Measurements from ENCODE around the gene CDKN1A.

CDKN1A gene
- total RNA-seq: 258 to 720 (median 321) reads per million in 3 donors

GRCh38 chr6:36678488-36679042 lies at the start of gene CDKN1A:
TSS of gene CDKN1A (plus strand) at chr6:36678714. CDS start at chr6:36684102, 5,388 bp downstream.
- Histone ChIP-seq H3K27ac (ENCODE audit: insufficient read depth, low read length, poor library complexity, severe bottlenecking) (peak within 1 kb of the TSS; percentile 81), H3K36me3 (ENCODE audit: control insufficient read depth, insufficient read depth, low read length) (no peaks in the 10 kb centered on the region), H3K9me3 (ENCODE audit: control insufficient read depth, low read length) (no peaks in the 10 kb centered on the region), H3K4me1 (ENCODE audit: control insufficient read depth, insufficient read depth, low read length, poor library complexity, severe bottlenecking) (peaks cover 41% of the 10 kb centered on the region), H3K4me3 (ENCODE audit: insufficient read depth, low read depth, low read length, poor library complexity, severe bottlenecking) (peak within 1 kb of the TSS; percentile 95), H3K27me3 (replicated peaks; ENCODE audit: control insufficient read depth, insufficient read depth, low read length, poor library complexity, severe bottlenecking) (no peaks in the 10 kb centered on the region)
- peak; percentile 66 to 74 (median 71) for DNase-seq

- no peaks in the 10 kb centered on the region for H3K9me3 ChIP-seq (ENCODE audit: control insufficient read depth, low read length)
- DNase-seq: no peak
- no peak overlapping the region for H3K27ac ChIP-seq (ENCODE audit: insufficient read depth, low read length, poor library complexity, severe bottlenecking)
- no peaks in the 10 kb centered on the region for H3K27me3 ChIP-seq (replicated peaks; ENCODE audit: control insufficient read depth, insufficient read depth, low read length, poor library complexity, severe bottlenecking)
- no peaks in the 10 kb centered on the region for H3K4me1 ChIP-seq (ENCODE audit: control insufficient read depth, insufficient read depth, low read length, poor library complexity, severe bottlenecking)
- H3K36me3 ChIP-seq (ENCODE audit: control insufficient read depth, insufficient read depth, low read length): no peaks in the 10 kb centered on the region
- H3K4me3 ChIP-seq (ENCODE audit: insufficient read depth, low read depth, low read length, poor library complexity, severe bottlenecking): no peak overlapping the region
These were observed 48.7 kb upstream of the CDKN1A start for GRCh38 chr6:36629784-36630183.

GRCh38 chr6:36631326-36632011 lies 47.0 kb upstream of the CDKN1A start:
- Histone ChIP-seq H3K27ac (ENCODE audit: insufficient read depth, low read length, poor library complexity, severe bottlenecking) (no peak overlapping the region), H3K4me1 (ENCODE audit: control insufficient read depth, insufficient read depth, low read length, poor library complexity, severe bottlenecking) (no peaks in the 10 kb centered on the region), H3K27me3 (replicated peaks; ENCODE audit: control insufficient read depth, insufficient read depth, low read length, poor library complexity, severe bottlenecking) (no peaks in the 10 kb centered on the region), H3K9me3 (ENCODE audit: control insufficient read depth, low read length) (no peaks in the 10 kb centered on the region), H3K4me3 (ENCODE audit: insufficient read depth, low read depth, low read length, poor library complexity, severe bottlenecking) (no peak overlapping the region), H3K36me3 (ENCODE audit: control insufficient read depth, insufficient read depth, low read length) (no peaks in the 10 kb centered on the region)
- DNase-seq: no peak

- no peak overlapping the region for H3K27ac ChIP-seq (ENCODE audit: insufficient read depth, low read length, poor library complexity, severe bottlenecking)
- no peaks in the 10 kb centered on the region for H3K36me3 ChIP-seq (ENCODE audit: control insufficient read depth, insufficient read depth, low read length)
- H3K27me3 ChIP-seq (replicated peaks; ENCODE audit: control insufficient read depth, insufficient read depth, low read length, poor library complexity, severe bottlenecking): no peaks in the 10 kb centered on the region
- no peak for DNase-seq
- H3K4me1 ChIP-seq (ENCODE audit: control insufficient read depth, insufficient read depth, low read length, poor library complexity, severe bottlenecking): no peaks in the 10 kb centered on the region
- no peaks in the 10 kb centered on the region for H3K9me3 ChIP-seq (ENCODE audit: control insufficient read depth, low read length)
- H3K4me3 ChIP-seq (ENCODE audit: insufficient read depth, low read depth, low read length, poor library complexity, severe bottlenecking): no peak overlapping the region
These were observed 45.1 kb upstream of the CDKN1A start for GRCh38 chr6:36633370-36633769.

GRCh38 chr6:36633915-36634314 lies 44.6 kb upstream of the CDKN1A start:
- Histone ChIP-seq H3K27me3 (replicated peaks; ENCODE audit: control insufficient read depth, insufficient read depth, low read length, poor library complexity, severe bottlenecking) (no peaks in the 10 kb centered on the region), H3K27ac (ENCODE audit: insufficient read depth, low read length, poor library complexity, severe bottlenecking) (no peak overlapping the region), H3K4me3 (ENCODE audit: insufficient read depth, low read depth, low read length, poor library complexity, severe bottlenecking) (no peak overlapping the region), H3K4me1 (ENCODE audit: control insufficient read depth, insufficient read depth, low read length, poor library complexity, severe bottlenecking) (no peaks in the 10 kb centered on the region), H3K36me3 (ENCODE audit: control insufficient read depth, insufficient read depth, low read length) (no peaks in the 10 kb centered on the region), H3K9me3 (ENCODE audit: control insufficient read depth, low read length) (no peaks in the 10 kb centered on the region)
- no peak for DNase-seq

GRCh38 chr6:36634317-36635108 lies 44.0 kb upstream of the CDKN1A start:
- H3K36me3 ChIP-seq (ENCODE audit: control insufficient read depth, insufficient read depth, low read length): no peaks in the 10 kb centered on the region
- no peak overlapping the region for H3K4me3 ChIP-seq (ENCODE audit: insufficient read depth, low read depth, low read length, poor library complexity, severe bottlenecking)
- DNase-seq: no peak
- no peaks in the 10 kb centered on the region for H3K4me1 ChIP-seq (ENCODE audit: control insufficient read depth, insufficient read depth, low read length, poor library complexity, severe bottlenecking)
- H3K27me3 ChIP-seq (replicated peaks; ENCODE audit: control insufficient read depth, insufficient read depth, low read length, poor library complexity, severe bottlenecking): no peaks in the 10 kb centered on the region
- H3K27ac ChIP-seq (ENCODE audit: insufficient read depth, low read length, poor library complexity, severe bottlenecking): no peak overlapping the region
- H3K9me3 ChIP-seq (ENCODE audit: control insufficient read depth, low read length): no peaks in the 10 kb centered on the region

GRCh38 chr6:36636283-36636682 lies 42.2 kb upstream of the CDKN1A start:
- no peaks in the 10 kb centered on the region for H3K9me3 ChIP-seq (ENCODE audit: control insufficient read depth, low read length)
- H3K4me3 ChIP-seq (ENCODE audit: insufficient read depth, low read depth, low read length, poor library complexity, severe bottlenecking): no peak overlapping the region
- H3K4me1 ChIP-seq (ENCODE audit: control insufficient read depth, insufficient read depth, low read length, poor library complexity, severe bottlenecking): no peaks in the 10 kb centered on the region
- no peak overlapping the region for H3K27ac ChIP-seq (ENCODE audit: insufficient read depth, low read length, poor library complexity, severe bottlenecking)
- H3K36me3 ChIP-seq (ENCODE audit: control insufficient read depth, insufficient read depth, low read length): no peaks in the 10 kb centered on the region
- no peak for DNase-seq
- H3K27me3 ChIP-seq (replicated peaks; ENCODE audit: control insufficient read depth, insufficient read depth, low read length, poor library complexity, severe bottlenecking): no peaks in the 10 kb centered on the region

GRCh38 chr6:36636687-36637418 lies 41.7 kb upstream of the CDKN1A start:
- Histone ChIP-seq H3K4me3 (ENCODE audit: insufficient read depth, low read depth, low read length, poor library complexity, severe bottlenecking) (no peak overlapping the region), H3K4me1 (ENCODE audit: control insufficient read depth, insufficient read depth, low read length, poor library complexity, severe bottlenecking) (no peaks in the 10 kb centered on the region), H3K36me3 (ENCODE audit: control insufficient read depth, insufficient read depth, low read length) (no peaks in the 10 kb centered on the region), H3K27ac (ENCODE audit: insufficient read depth, low read length, poor library complexity, severe bottlenecking) (no peak overlapping the region), H3K9me3 (ENCODE audit: control insufficient read depth, low read length) (no peaks in the 10 kb centered on the region), H3K27me3 (replicated peaks; ENCODE audit: control insufficient read depth, insufficient read depth, low read length, poor library complexity, severe bottlenecking) (no peaks in the 10 kb centered on the region)
- DNase-seq: no peak

- H3K4me1 ChIP-seq (ENCODE audit: control insufficient read depth, insufficient read depth, low read length, poor library complexity, severe bottlenecking): no peaks in the 10 kb centered on the region
- H3K9me3 ChIP-seq (ENCODE audit: control insufficient read depth, low read length): no peaks in the 10 kb centered on the region
- H3K27ac ChIP-seq (ENCODE audit: insufficient read depth, low read length, poor library complexity, severe bottlenecking): no peak overlapping the region
- no peaks in the 10 kb centered on the region for H3K36me3 ChIP-seq (ENCODE audit: control insufficient read depth, insufficient read depth, low read length)
- DNase-seq: no peak
- no peaks in the 10 kb centered on the region for H3K27me3 ChIP-seq (replicated peaks; ENCODE audit: control insufficient read depth, insufficient read depth, low read length, poor library complexity, severe bottlenecking)
- no peak overlapping the region for H3K4me3 ChIP-seq (ENCODE audit: insufficient read depth, low read depth, low read length, poor library complexity, severe bottlenecking)
These were observed 39.9 kb upstream of the CDKN1A start for GRCh38 chr6:36638579-36638978.

All from effector memory CD4-positive, alpha-beta T cell (primary cell).